HCT116 (cell line): Measurements from ENCODE around the gene TMEM229A. TPM values are rescaled to one million over a fixed set of nuclear protein-coding genes. Genes with fewer than 3 reads are reported as not detected.

Source experiments
- ATAC-seq: fragments of 200-7000 bp; cut with Tn5 transposase; 2 replicates; pipeline ENCODE4 v1.9.1; 2020; ENCODE audit warnings: mild to moderate bottlenecking, moderate library complexity
- BruUV-seq: library from RNA; stranded (reverse); fragments of 400-500 nt; replicated peaks from 2 replicates; lab custom pipeline; 2021; lab: Mats Ljungman, UMichigan
- CTCF ChIA-PET: fragments of 300-600 bp; sonication (Branson Sonifier 250); formaldehyde crosslinking; loops from one replicate; lab custom pipeline; 2021; ENCODE audit warnings: antibody characterized with exemption; lab: Charles Lee
- POLR2A ChIA-PET: fragments of 300-600, 350-600 bp; sonication (Branson Sonifier 250); formaldehyde crosslinking; loops from one replicate; lab custom pipeline; 2021; ENCODE audit warnings: antibody characterized with exemption; lab: Charles Lee
- RAD21 ChIA-PET, 2 experiments: fragments of 300-600 bp; sonication (Branson Sonifier 250); formaldehyde crosslinking; loops; one replicate each; lab custom pipeline; 2023; ENCODE audit warnings: low total read pairs in 2 of 2; ENCODE audit not compliant: uncharacterized antibody in 2 of 2, unreplicated experiment in 2 of 2, low non-redundant PET in 1 of 2; lab: Charles Lee
- DNase-seq: peaks from one replicate; pipeline ENCODE4 v3.0.0-alpha.2; 2010; ENCODE audit warnings: low read depth, low spot score
- H2AFZ ChIP-seq: fragments of 200-600 bp; shearing (Covaris generic), sonication (generic); 2 replicates; pipeline ENCODE4 v1.6.1; 2017; ENCODE audit warnings: low read depth, mixed run types, mixed read lengths, antibody characterized with exemption, low read length; ENCODE audit not compliant: poor library complexity, severe bottlenecking
- H3K27ac ChIP-seq: 2 replicates; pipeline ENCODE4 v1.5.1; 2012; ENCODE audit warnings: low read depth, low read length
- H3K27me3 ChIP-seq: fragments of 200-600 bp; sonication (generic); 2 replicates; pipeline ENCODE4 v1.6.1; 2016; ENCODE audit warnings: mixed run types, low read length, mixed read lengths; ENCODE audit not compliant: insufficient read depth
- H3K36me3 ChIP-seq, 2 experiments: fragments of 200-500 bp in 1 of 2; fragments of 200-600 bp in 1 of 2; sonication (Bioruptor generic) in 1 of 2; sonication (generic) in 1 of 2; 2 replicates each; pipeline versions ENCODE4 v1.5.1 to v1.6.1; 2014 to 2016; ENCODE audit warnings: low read length in 2 of 2, inconsistent platforms in 1 of 2, mixed read lengths in 1 of 2, mixed run types in 1 of 2; ENCODE audit not compliant: insufficient read depth in 2 of 2, control insufficient read depth in 1 of 2
- H3K4me1 ChIP-seq, 2 experiments: fragments of 200-600 bp in 1 of 2; sonication (generic) in 1 of 2; 2 replicates each; pipeline versions ENCODE4 v1.5.1 to v1.6.1; 2012 to 2017; ENCODE audit warnings: low read length in 2 of 2, inconsistent platforms in 1 of 2, mild to moderate bottlenecking in 1 of 2, mixed read lengths in 1 of 2, mixed run types in 1 of 2, moderate library complexity in 1 of 2; ENCODE audit not compliant: insufficient read depth in 2 of 2, control insufficient read depth in 1 of 2
- H3K4me2 ChIP-seq: fragments of 200-600 bp; sonication (generic); 2 replicates; pipeline ENCODE4 v1.6.1; 2017; ENCODE audit warnings: mixed run types, low read length, mixed read lengths
- H3K4me3 ChIP-seq, 2 experiments: fragments of 200-600 bp in 1 of 2; sonication (generic) in 1 of 2; replicated peaks in 1 of 2; 2 replicates each; pipeline ENCODE4 v1.5.1; 2011 to 2016; ENCODE audit warnings: low read length in 2 of 2, control low read depth in 1 of 2, low read depth in 1 of 2, mild to moderate bottlenecking in 1 of 2, mixed read lengths in 1 of 2, mixed run types in 1 of 2
- H3K79me2 ChIP-seq: fragments of 200-600 bp; sonication (generic); 2 replicates; pipeline ENCODE4 v1.6.1; 2017; ENCODE audit warnings: mild to moderate bottlenecking, mixed run types, low read length, moderate library complexity, mixed read lengths; ENCODE audit not compliant: insufficient read depth
- H3K9ac ChIP-seq: fragments of 200-600 bp; sonication (generic); 2 replicates; pipeline ENCODE4 v1.6.1; 2016; ENCODE audit warnings: low read length, mixed read lengths
- H3K9me2 ChIP-seq: fragments of 200-600 bp; sonication (generic), shearing (Covaris generic); 2 replicates; pipeline ENCODE4 v1.6.1; 2017; ENCODE audit warnings: mixed run types, mild to moderate bottlenecking, moderate library complexity; ENCODE audit not compliant: insufficient read depth
- H3K9me3 ChIP-seq, 2 experiments: fragments of 200-500 bp in 1 of 2; fragments of 200-600 bp in 1 of 2; sonication (Bioruptor generic) in 1 of 2; sonication (generic) in 1 of 2; 2 replicates each; pipeline ENCODE4 v1.6.1; 2014 to 2017; ENCODE audit warnings: low read length in 2 of 2, mixed read lengths in 2 of 2, inconsistent platforms in 1 of 2, low read depth in 1 of 2, mild to moderate bottlenecking in 1 of 2, mixed run types in 1 of 2, moderate library complexity in 1 of 2; ENCODE audit not compliant: control insufficient read depth in 1 of 2, insufficient read depth in 1 of 2
- H4K20me1 ChIP-seq: fragments of 200-600 bp; sonication (generic), shearing (Covaris generic); 2 replicates; pipeline ENCODE4 v1.6.1; 2017; ENCODE audit warnings: mixed run types, mild to moderate bottlenecking, moderate library complexity; ENCODE audit not compliant: insufficient read depth
- CEBPB ChIP-seq: IDR thresholded peaks from 2 replicates; pipeline ENCODE4 v1.6.1; 2012; ENCODE audit warnings: low read depth
- ELF1 ChIP-seq: IDR thresholded peaks from 2 replicates; pipeline ENCODE4 v1.6.1; 2012; ENCODE audit warnings: low read depth, borderline replicate concordance
- EZH2phosphoT487 ChIP-seq: fragments of 200-600 bp; IDR thresholded peaks from 2 replicates; pipeline ENCODE4 v1.6.1; 2018; ENCODE audit warnings: antibody characterized with exemption, borderline replicate concordance
- FOSL1 ChIP-seq: IDR thresholded peaks from 2 replicates; pipeline ENCODE4 v1.6.1; 2012; ENCODE audit warnings: low read depth
- JUND ChIP-seq: IDR thresholded peaks from 2 replicates; pipeline ENCODE4 v1.6.1; 2012
- POLR2A ChIP-seq: IDR thresholded peaks from 2 replicates; pipeline ENCODE4 v1.7.0; 2011; ENCODE audit warnings: borderline replicate concordance; ENCODE audit not compliant: insufficient read depth, insufficient read length; ENCODE audit errors: extremely low read depth
- POLR2AphosphoS5 ChIP-seq: IDR thresholded peaks from 2 replicates; pipeline ENCODE4 v1.6.1; 2011; ENCODE audit warnings: mild to moderate bottlenecking, low read depth, low read length, moderate library complexity
- RAD21 ChIP-seq: IDR thresholded peaks from 2 replicates; pipeline ENCODE4 v1.6.1; 2012; ENCODE audit warnings: low read depth, mild to moderate bottlenecking
- SIN3A ChIP-seq: IDR thresholded peaks from 2 replicates; pipeline ENCODE4 v1.6.1; 2012; ENCODE audit warnings: low read depth
- SP1 ChIP-seq: IDR thresholded peaks from 2 replicates; pipeline ENCODE4 v1.6.1; 2012; ENCODE audit warnings: low read depth
- SRF ChIP-seq: IDR thresholded peaks from 2 replicates; pipeline ENCODE4 v1.6.1; 2012; ENCODE audit warnings: low read depth
- YY1 ChIP-seq: IDR thresholded peaks from 2 replicates; pipeline ENCODE4 v1.6.1; 2011; ENCODE audit warnings: low read length, low read depth, moderate library complexity, mild to moderate bottlenecking; ENCODE audit not compliant: insufficient replicate concordance; ENCODE audit errors: extremely low read depth
- ZFX ChIP-seq: fragments of 450-650 bp; IDR thresholded peaks from 2 replicates; pipeline ENCODE4 v1.6.1; 2017
- ZNF274 ChIP-seq: fragments of 200-500 bp; sonication (Bioruptor generic); IDR thresholded peaks from 2 replicates; pipeline ENCODE4 v1.6.1; 2014; ENCODE audit warnings: mild to moderate bottlenecking, low read depth, low read length, inconsistent platforms
- intact Hi-C: fragments of 100-400 bp; cut with micrococcal nuclease; formaldehyde crosslinking; loops from 2 replicates; pipeline ENCODE4 v1.10.0; 2022
- total RNA-seq: library from RNA; stranded (reverse); gene quantifications from one replicate; pipeline ENCODE4 v1.2.1, GENCODE V29; 2021; ENCODE audit not compliant: unreplicated experiment
- TF ChIP-seq, protein P1 (sequence below): IDR thresholded peaks from 2 replicates; pipeline ENCODE4 v1.6.1; 2012
- TF ChIP-seq, protein P2 (sequence below): IDR thresholded peaks from 2 replicates; pipeline ENCODE4 v1.6.1; 2012; ENCODE audit warnings: low read depth
- TF ChIP-seq, protein P3 (sequence below), 3 experiments: fragments of 200-600 bp in 1 of 3; sonication (generic) in 1 of 3; IDR thresholded peaks in 2 of 3; conservative IDR thresholded peaks in 1 of 3; 2 replicates each; pipeline ENCODE4 v1.5.1; 2012 to 2017; ENCODE audit warnings: low read depth in 2 of 3, low read length in 2 of 3, antibody characterized with exemption in 1 of 3, borderline replicate concordance in 1 of 3, control low read depth in 1 of 3, mild to moderate bottlenecking in 1 of 3, mixed read lengths in 1 of 3, mixed run types in 1 of 3, moderate library complexity in 1 of 3; ENCODE audit not compliant: insufficient read depth in 1 of 3
- TF ChIP-seq, protein P4 (sequence below): IDR thresholded peaks from 2 replicates; pipeline ENCODE4 v1.6.1; 2012
- TF ChIP-seq, protein P5 (sequence below): IDR thresholded peaks from 2 replicates; pipeline ENCODE4 v1.6.1; 2011; ENCODE audit warnings: mild to moderate bottlenecking, low read length, moderate library complexity; ENCODE audit not compliant: insufficient replicate concordance; ENCODE audit errors: extremely low read depth

The TMEM229A gene
- total RNA-seq, 1 experiment from 2014 or later, result not detected

DNA sequence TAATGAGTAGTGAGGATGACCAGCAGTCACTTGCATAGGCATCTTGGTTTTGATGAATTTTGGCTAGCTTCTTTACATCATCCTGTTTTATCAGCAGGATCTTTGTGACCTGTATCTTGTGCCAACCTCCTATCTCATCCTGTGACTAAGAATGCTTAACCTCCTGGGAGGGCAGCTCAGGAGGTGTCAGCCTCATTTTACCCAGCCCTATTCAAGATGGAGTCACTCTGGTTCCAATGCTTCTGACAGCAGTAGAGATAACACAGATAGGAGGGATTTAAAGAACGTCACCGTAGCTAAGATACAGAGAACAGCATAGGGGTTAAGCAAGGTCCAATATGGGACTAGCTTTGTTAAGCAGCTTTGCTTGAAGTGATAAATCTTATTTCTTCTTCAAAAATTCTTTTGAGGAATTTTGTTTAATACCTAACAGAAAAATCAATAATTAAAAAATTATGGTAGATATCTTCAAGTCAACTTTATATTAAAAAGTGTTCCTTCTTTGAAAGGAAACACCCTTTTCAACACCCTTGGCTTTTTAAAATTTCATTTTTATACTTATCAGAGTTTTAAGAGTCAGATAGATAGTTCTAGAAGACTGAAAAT is 39.9 kb downstream of the TMEM229A start:
- POLR2A ChIA-PET, result no interaction called here
- H3K79me2 ChIP-seq, result no peaks in the 10 kb centered on the region
- no peaks in the 10 kb centered on the region for H3K4me1 ChIP-seq
- no peak overlapping the region for H3K27ac ChIP-seq
- no peaks in the 10 kb centered on the region for H3K36me3 ChIP-seq
- no peak for TF ChIP-seq POLR2A
- no peak for TF ChIP-seq SRF
- TF ChIP-seq SP1, result no peak
- no peak for TF ChIP-seq SIN3A
- TF ChIP-seq, protein P1, sequence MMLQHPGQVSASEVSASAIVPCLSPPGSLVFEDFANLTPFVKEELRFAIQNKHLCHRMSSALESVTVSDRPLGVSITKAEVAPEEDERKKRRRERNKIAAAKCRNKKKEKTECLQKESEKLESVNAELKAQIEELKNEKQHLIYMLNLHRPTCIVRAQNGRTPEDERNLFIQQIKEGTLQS, result no peak
- TF ChIP-seq, protein P2, sequence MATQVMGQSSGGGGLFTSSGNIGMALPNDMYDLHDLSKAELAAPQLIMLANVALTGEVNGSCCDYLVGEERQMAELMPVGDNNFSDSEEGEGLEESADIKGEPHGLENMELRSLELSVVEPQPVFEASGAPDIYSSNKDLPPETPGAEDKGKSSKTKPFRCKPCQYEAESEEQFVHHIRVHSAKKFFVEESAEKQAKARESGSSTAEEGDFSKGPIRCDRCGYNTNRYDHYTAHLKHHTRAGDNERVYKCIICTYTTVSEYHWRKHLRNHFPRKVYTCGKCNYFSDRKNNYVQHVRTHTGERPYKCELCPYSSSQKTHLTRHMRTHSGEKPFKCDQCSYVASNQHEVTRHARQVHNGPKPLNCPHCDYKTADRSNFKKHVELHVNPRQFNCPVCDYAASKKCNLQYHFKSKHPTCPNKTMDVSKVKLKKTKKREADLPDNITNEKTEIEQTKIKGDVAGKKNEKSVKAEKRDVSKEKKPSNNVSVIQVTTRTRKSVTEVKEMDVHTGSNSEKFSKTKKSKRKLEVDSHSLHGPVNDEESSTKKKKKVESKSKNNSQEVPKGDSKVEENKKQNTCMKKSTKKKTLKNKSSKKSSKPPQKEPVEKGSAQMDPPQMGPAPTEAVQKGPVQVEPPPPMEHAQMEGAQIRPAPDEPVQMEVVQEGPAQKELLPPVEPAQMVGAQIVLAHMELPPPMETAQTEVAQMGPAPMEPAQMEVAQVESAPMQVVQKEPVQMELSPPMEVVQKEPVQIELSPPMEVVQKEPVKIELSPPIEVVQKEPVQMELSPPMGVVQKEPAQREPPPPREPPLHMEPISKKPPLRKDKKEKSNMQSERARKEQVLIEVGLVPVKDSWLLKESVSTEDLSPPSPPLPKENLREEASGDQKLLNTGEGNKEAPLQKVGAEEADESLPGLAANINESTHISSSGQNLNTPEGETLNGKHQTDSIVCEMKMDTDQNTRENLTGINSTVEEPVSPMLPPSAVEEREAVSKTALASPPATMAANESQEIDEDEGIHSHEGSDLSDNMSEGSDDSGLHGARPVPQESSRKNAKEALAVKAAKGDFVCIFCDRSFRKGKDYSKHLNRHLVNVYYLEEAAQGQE, result no peak
- TF ChIP-seq YY1, result no peak
- TF ChIP-seq, protein P3, sequence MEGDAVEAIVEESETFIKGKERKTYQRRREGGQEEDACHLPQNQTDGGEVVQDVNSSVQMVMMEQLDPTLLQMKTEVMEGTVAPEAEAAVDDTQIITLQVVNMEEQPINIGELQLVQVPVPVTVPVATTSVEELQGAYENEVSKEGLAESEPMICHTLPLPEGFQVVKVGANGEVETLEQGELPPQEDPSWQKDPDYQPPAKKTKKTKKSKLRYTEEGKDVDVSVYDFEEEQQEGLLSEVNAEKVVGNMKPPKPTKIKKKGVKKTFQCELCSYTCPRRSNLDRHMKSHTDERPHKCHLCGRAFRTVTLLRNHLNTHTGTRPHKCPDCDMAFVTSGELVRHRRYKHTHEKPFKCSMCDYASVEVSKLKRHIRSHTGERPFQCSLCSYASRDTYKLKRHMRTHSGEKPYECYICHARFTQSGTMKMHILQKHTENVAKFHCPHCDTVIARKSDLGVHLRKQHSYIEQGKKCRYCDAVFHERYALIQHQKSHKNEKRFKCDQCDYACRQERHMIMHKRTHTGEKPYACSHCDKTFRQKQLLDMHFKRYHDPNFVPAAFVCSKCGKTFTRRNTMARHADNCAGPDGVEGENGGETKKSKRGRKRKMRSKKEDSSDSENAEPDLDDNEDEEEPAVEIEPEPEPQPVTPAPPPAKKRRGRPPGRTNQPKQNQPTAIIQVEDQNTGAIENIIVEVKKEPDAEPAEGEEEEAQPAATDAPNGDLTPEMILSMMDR (IDR thresholded peaks at IDR 0.05 in 2 of 3, conservative IDR thresholded peaks at IDR 0.05 in 1 of 3; ENCODE audit: borderline replicate concordance in 1 of 3, insufficient read depth in 1 of 3, low read depth in 2 of 3, low read length in 2 of 3), result no peak
- no peak for TF ChIP-seq ZNF274
- no peak for TF ChIP-seq FOSL1
- no peak for TF ChIP-seq ZFX
- TF ChIP-seq, protein P4, sequence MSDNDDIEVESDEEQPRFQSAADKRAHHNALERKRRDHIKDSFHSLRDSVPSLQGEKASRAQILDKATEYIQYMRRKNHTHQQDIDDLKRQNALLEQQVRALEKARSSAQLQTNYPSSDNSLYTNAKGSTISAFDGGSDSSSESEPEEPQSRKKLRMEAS, result no peak
- TF ChIP-seq, protein P5, sequence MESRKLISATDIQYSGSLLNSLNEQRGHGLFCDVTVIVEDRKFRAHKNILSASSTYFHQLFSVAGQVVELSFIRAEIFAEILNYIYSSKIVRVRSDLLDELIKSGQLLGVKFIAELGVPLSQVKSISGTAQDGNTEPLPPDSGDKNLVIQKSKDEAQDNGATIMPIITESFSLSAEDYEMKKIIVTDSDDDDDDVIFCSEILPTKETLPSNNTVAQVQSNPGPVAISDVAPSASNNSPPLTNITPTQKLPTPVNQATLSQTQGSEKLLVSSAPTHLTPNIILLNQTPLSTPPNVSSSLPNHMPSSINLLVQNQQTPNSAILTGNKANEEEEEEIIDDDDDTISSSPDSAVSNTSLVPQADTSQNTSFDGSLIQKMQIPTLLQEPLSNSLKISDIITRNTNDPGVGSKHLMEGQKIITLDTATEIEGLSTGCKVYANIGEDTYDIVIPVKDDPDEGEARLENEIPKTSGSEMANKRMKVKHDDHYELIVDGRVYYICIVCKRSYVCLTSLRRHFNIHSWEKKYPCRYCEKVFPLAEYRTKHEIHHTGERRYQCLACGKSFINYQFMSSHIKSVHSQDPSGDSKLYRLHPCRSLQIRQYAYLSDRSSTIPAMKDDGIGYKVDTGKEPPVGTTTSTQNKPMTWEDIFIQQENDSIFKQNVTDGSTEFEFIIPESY, result no peak
- no peak for TF ChIP-seq RAD21
- no peak for TF ChIP-seq CEBPB
- no peak for TF ChIP-seq ELF1
- TF ChIP-seq JUND, result no peak
- TF ChIP-seq EZH2phosphoT487, result no peak
- no peak for TF ChIP-seq POLR2AphosphoS5
- TF ChIP-seq, all 23 proteins: peak for 0
- Histone ChIP-seq H3K9me2 (no peaks in the 10 kb centered on the region), H3K4me2 (no peak overlapping the region), H3K9ac (no peak overlapping the region), H2AFZ (no peak overlapping the region), H4K20me1 (no peaks in the 10 kb centered on the region), H3K9me3 (no peaks in the 10 kb centered on the region), H3K4me3 (no peak overlapping the region), H3K27me3 (no peaks in the 10 kb centered on the region)
- ChIA-PET CTCF (no interaction called here), RAD21 (no interaction called here)
- intact Hi-C loops, result no loop called here
- ATAC-seq (no peak), DNase-seq (no peak)
- BruUV-seq, result no TSS peak
